NCI-H1436 treated with DMSO at 0.1 percent for 48 hours (cell line): ENCODE measurements around the gene DYSF.

ENCODE experiments used
- DNase-seq: peaks from one replicate; lab custom pipeline; 2025; lab: John Stamatoyannopoulos, UW

Gene DYSF

DNA sequence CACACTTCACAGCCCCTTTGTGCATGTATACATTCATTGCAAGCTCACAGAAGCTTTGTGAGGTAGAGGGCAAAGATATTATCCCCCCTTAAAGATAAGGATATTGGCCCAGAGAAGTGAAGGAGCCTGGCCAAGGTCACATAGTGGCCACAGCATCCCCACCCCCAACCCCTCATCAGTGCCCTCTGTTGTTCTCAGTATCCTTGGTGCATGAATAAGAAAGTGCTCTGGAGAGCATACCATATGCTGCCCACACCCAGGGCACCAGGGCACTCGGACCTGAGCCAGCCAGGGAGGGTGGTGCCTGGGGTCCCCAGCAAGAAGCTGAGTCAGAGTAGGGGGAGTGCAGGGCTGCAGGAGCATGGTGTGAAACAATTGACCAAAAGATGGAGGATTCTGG, 3.3 kb downstream of the DYSF start:
- no peak for DNase-seq

DNA sequence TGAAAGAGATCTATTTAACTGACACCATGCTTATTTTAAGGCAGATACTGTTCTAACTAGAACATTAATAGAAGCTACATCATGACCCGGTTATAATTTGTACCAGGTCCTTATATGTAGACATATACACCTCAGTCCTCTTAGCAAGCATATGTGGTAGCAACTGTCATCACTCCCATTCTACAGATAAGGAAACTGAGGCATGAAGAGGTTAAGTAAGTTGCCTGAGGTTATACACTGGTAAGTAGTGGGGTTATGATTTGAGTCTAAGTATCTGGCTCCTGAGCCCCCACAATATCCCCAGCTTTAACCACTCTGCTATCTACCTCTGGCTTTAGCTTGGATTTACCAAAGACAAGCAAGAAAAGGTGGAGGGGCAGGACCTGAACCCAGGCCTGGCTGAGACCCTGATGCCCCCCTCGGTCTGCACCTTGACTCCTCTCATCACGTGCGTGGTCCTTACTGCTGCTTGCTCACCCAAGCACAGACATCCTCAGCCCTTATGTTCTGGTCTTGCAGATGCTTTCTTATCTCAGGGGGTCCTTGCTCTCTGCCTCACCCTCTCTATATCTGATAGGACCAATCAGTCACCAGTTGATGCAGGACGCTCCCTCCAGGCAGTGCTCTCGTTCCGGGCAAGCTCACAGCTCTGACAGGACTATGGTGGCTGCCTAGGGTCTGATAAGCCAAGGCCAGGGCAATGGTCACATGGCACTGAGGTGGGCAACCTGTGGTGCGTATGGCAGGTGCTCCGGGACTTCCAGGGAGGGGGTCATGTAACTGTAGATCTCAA, 4.0 kb downstream of the DYSF start:
- DNase-seq, result no peak

DNA sequence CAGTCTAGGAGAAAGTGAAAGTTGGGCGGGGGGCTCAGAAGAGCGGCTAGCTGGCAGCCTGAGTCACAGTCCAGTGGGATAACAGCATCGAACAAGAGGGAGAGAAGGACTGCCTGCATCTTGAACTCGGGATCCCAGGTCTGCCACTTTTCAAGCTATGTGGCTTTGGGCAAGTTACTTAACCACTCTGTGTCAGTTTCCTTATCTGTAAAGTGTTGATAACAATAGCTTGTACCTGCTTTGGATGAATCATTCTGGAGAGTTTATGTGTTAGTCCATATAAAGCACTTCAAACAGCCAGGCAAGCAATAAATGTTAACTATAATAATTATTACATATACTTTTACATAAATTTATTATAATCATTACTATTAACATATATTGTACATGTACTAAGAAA, 4.6 kb downstream of the DYSF start:
- no peak for DNase-seq

DNA sequence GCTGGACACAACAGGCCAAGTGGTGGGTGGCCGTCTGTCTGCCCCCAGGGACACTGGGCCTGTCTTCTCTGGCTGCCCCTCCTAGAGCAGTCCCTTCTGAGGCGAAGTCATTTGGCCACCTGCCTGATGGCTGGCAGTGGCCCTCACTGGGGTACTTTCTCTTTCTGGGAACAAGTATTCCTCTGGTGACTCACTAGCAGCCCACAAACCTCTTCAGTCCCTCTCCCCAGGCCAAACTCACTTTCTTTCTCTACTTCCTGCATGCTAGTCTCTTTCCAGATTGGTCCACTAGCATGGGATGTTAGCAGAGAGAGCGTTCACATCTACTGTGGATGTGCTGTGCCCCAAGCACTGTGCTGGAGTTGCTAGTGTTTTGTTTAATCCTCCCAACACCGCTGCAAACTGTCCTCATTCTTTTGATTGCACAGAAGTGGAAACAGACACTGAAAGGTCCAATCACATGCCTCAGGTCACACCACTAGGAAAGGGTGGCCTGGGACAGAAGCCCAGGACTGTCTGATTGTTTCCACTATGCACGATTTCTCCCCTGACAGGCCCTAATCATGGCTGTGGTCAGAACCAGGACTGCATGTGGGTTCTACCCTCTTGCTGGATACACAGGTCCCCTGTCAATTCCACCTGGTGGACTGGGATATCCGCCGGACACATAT, 5.2 kb downstream of the DYSF start:
- DNase-seq, result no peak

DNA sequence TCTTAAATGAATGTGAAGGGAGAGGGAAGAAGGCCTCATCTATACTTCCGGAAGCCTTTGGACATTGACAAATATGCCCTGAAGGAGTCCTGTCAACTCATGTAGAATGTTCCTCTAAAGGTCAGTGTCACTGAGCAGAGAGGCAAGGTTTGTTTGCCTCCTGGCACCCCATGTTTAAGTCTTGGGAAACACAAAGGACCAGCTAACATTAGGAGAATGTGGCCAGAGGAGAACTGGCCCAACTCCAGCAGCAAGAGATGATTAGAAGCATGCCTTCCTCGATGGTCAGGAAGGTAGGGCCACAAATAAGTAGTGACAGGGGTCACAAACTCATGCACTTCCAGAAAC, 5.7 kb downstream of the DYSF start:
- DNase-seq, result no peak

DNA sequence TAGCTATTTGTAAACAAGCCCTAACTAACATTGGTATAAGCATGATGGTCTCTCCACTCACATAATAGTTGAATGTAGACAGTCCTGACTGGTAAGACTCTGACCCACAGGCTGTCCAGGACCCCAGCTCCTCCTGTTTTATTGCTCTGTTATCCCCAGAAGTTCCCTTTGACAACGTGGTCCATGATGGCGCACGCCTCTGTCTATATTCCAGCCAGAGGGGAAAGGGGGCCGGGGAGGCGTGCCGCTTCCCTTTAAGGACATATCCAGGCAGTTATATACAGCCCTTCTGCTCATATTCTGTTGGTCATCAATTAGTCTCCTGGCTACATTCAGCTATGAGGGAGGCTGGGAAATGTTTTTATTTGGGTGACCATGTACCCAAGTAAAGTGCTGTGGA, 6.7 kb downstream of the DYSF start:
- DNase-seq, result no peak

DNA sequence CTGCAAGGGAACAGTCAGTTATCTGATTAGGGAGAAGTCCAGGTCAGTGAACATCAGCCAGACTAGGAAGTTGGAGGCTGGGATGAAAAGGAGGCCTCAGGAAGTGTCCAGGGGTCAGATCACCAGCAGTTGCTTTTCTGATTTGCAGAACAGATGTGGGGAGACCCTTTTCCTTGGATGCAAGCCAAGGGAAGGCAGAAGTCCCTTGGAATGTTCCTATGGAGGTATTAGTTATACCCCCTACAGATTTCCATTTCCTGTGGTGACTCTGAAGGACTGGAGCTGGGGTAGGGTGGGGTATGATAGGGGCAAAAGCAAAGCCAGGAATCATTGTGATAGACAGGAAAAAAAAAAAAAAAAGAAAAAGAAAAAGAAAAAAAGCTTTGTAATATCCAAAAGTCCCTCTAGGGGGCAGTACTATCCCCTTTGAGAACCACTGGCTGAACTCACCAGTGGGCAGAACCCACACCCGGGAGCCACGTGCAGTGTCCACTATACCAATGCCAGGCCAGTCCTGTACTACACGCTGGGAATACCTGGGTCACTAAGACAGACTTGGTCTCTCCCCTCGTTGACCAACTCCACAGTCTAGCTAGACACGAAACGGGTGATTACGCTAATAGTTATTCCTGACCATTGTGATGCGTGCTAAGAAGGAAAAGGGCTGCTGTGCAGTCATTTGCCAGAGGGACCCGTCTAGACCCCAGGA, 7.4 kb downstream of the DYSF start:
- no peak for DNase-seq

DNA sequence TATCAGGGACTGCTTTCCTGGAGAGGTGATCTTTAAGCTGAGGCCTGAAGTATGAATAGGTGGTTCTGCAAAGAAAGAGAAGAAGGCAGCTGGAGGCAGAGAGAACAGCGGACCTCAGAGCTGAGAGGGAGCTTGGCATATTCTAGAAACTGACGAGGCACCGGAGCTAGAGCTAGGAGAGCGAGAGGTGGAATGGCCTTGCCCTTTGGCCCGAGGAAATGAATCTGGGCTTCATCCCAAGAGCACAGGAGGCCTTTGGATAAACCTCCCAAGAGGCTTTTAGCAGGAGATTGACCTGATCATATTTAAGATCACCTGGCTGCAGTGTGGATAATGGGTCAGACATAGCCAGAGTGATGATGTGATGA, 7.9 kb downstream of the DYSF start:
- DNase-seq, result no peak

DNA sequence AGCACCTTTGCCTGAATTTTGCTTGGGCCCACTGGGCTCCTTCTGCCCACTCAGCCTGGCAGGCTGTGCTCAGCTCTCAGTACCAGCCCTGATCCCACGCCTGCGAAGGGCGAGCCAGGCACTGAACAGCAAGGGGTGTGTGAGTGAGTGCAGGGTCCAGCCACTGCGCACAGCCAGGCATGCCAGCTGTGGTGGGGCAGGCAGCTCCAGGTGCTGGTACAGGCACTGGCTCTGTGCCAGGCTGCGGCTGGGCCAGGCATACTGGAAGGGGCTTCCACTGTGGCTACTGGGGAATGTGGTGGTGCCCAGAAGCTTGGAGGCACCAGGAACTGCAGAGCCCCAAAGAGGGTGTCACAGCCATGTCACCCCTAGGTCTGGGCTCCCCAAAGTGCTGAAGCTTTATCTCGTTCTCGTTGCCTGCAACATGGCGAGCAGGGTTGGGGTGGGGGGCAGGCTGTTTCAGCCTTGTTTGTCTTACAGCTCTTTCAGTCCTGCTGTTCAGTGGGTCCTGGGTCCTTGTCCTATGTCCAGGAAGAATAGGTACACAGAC, 8.8 kb downstream of the DYSF start:
- DNase-seq, result no peak

DNA sequence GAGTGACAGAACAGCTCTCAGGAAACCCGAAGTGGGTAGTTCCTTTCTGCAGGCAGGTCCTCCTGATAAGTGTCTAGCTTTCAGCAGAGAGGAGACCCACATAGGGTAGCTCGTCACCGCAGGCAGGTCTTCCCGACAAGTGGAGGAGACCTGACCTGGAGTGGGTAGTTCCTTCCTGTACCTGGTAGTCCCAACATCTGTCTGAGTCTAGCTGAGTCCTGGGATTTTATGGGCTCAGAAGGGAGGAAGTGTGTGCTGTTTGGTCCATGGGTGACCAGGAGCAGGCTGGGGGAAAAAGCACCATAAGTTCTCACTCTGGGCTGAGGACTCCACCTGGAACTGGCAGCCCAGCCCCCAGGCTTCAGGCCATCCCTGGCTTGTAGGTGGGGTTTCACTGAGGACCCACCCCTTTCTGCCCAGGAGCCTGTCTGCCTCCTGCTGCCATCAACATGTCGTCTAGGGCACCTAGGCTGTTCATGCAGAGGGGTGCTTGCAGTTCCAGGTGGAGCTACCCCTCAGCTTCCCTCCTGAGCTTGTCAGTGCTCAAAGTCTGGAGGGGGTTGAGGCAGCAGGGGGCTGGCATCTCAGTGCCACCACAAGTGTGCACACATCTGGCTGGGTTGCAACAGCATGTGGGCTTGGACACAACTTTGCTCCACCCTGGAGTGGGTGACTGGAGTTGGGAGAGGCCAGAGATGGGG, 9.4 kb downstream of the DYSF start:
- DNase-seq, result no peak

DNA sequence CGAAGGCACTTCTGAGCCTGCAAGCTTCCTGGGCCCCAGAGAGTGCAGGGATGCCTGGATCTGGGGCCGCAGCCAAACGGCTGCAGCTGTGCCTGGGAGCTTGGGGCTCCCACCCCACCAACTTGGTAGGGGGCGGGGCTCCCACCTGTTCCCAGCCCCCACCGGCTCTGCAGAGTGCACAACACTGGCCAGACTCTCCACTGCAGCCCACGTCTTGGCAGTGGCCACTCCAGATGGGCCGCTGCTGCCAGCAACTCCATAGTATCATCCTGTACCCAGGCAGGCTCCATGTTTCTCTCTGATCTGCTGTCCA, 9.9 kb downstream of the DYSF start:
- no peak for DNase-seq

DNA sequence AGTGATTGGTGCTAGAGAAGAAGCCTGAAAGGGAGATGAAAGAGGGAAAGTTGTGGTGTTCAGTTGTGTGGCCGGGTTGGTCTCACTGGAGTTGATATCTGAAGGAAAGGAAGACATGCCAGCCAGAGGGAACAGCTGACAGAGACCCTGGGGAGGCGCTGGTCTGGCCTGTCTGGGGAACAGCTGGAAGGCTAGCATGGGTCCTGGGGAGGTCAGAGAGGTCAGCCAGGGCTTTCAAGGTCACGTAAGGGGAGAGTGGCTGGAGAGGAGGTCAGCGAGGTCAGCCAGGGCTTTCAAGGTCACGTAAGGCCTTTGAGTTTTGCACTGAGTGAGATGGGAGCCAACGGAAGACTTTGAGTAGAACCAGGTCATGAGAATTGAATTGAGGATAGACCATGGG, 11.0 kb downstream of the DYSF start:
- no peak for DNase-seq

DNA sequence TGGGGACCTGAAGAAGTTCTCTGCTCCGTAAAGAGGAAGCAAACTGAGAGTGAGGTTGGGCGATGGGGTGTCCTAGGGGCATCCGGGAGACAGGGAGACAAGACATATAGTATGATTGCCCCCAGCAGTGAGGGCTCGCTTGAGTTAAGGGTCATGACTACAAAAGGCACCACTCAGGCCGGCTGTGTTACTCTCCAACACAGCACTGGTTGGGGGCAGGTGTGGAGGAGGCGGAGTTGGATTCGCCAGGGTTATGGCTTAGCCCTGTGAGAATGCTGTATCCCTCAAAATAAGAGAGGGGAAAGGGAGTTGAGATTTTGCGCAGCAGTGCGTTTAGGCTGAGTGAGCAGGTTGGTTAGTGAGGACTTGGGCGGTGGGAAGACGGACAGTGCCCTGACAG, 12.0 kb downstream of the DYSF start:
- DNase-seq, result no peak

DNA sequence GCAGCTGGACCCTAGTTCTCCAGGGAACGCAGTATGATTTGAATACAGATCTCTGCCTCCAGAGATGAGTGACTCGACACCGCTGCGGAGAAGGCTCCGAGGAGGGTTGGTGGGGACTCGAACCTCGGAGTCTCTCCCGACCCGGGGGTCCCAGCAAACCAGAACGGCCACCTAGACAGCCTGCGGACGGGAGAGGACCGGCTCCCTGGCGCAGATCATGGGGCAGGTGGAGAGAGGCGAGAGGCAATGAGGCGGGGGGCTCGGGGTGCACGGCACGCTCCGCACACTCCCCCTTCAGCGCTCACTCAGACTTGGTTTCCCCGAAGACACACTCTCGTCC, 12.6 kb downstream of the DYSF start:
- no peak for DNase-seq

DNA sequence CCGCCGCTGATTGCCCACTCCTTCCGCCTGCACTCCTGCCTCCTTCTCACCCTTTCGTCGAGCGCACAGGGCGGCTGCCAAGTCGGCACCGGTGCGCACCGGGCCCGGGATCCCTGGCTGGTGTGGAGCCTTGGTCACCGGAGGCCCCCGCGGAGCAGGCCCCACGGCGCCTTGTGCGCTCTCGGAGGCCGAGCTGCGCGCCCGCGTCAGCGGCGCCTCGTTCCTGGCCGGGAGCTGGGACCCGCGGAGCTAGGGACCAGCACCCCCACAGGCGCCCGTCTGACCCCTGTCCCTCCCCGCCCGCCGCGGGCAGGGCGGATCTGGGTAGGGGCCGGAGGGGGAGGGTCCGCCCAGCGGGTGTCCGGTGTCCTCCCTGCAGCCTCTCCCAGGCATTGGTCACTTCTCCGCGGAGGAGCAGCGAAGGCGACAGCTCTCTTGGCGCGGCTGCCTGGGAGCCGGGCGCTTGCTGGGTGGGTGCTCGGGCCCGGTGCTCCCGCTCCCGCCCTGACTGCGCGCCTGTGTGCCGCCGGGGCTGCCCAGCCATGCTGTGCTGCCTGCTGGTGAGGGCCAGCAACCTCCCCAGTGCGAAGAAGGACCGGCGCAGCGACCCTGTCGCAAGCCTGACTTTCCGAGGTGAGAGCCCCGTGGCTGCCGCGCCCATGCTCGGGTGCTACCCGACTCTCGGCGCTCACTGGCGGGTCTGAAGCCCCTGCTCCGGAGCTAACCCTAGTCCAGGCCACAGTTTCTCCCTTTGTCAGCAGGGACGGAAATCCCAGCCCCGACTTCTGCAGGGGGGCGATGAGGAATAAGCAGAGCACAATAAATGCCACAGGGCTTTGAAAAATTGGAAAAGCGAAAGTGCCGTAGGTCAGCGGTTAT, 13.2 kb downstream of the DYSF start:
- no peak for DNase-seq

DNA sequence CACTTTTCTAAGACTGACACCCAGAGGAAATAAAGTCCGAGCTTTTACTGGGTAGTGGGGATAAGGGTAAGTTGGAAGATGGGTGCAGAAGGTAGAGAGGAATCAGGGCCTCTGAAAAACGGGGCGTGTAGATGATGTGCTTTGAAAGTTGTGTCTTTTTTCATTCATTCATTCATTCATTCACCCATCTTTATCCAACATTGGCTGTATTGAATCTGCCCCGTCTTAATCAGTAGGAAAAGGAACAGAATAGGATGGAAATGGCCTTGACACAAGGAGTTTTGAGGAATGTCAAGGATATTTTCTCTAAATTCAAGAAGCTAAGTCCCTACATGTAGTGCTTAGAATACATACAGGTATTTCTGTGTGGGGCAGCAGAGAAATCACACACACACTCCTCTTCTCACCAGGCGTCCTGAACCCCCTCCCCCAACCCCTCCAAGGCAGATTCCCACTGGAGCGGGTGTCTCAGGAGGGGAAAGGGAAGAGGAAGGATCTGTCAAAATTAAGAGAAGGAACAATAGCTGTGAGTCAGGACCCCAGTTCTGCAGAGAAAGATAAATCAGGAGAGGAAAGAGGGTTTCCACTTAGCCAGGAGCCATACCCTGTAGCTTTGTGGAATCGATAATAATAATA, 13.9 kb downstream of the DYSF start:
- DNase-seq, result no peak

DNA sequence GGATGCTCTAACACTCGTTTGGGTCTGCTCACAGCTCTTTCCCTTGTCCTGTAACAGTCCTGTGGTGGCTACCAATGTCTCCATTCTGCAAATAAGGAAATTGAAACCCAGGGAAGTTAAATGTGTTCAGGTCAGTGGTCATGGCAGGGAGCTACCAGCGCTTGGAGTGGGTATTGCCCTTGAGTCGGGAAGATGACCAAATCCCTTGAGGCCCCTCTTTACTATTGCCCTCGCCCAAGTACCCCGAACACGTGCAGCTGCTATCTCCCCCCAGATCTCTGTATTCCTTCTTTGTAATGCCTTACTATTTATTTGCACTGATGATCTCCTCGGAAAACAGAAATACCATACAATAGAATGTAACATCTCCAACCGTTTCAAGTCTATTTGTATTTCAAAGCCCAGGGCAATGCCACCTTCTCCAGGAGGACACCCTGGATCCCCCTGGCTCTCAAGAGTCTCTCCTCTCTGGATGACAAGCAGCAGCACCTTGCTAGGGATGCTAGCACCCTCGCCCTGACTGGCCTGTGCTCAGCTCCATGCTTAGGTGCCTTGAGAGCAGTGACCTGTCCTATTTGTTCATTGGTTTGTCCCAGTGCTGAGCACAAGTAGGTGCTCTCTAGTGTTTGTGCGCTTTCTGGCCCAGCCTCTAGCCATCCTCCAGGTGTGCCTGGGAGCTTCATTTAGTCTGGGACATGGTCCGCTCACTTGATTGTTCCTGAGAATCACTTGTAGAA, 15.1 kb downstream of the DYSF start:
- no peak for DNase-seq

DNA sequence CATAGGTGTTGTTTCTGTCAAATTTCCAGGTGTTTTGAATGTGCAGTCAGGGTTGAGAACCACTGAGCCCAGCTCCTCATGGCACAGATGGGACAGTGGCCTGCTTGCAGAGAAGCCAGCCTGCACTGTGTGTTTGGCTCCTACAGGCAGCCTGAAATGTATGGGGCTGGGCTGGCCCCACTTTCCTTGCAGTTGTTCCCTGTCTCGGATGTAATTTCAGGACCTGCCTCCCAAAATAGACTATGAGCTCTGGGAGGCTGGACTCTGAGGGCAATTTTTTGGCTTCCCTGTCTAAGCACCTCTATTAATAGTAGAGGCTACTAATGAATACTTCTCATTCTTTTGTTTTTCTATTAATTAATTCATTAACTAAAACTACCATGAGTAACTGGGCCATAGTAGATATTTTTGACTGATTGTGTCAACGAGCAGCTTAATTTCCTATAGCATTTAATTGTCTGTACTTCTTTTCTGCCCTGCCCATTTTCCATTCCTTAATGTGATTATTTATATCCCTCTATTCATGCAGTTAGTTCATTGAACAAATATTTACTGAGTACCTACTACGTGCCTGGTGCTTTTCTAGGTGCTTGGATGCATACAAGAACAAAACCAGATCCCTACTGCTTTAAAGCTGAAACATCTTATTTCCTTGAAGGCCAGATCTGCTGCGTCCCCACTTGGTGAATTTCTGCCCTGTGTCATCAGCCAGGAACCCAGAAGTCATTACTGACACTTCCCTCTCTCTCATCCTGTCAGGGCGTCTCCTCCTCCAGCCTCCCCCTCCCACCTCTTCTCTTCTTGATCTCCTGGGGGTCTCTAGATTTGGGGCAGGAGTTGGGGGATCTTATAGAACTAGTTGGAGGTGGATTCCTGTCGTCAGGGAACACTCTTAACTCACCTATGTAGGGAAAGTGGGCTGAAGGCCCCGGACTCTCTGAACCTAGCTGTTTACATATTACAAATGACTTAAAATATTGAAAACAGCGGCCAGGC, 16.3 kb downstream of the DYSF start:
- no peak for DNase-seq

DNA sequence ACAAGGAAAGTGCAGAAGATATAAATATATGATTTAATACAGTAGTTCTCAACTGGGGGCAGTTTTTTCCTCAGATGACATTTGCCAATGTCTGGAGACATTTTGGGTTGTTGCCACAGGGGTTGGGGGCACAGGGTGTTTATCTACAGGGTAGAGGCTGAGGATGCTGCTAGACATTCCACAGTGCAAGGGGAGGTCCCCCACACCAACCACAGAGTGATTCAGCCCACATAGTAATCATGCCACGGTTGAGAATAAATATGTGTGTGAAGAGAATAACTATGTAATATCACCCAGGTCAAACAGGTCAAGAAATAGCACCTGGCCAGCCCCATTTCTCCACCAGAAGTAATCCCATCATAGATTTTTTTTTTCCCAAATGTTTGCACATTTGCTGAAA, 17.9 kb downstream of the DYSF start:
- DNase-seq, result no peak
